K562 (cell line): Measurements from ENCODE around the gene HDLBP. TPM values are rescaled to one million over a fixed set of nuclear protein-coding genes. Genes with fewer than 3 reads are reported as not detected.

Source experiments
- ATAC-seq: fragments of 200-7000 bp; cut with Tn5 transposase; 3 replicates; pipeline ENCODE4 v1.9.1; 2020; ENCODE audit warnings: moderate library complexity
- BruUV-seq: library from RNA; stranded (reverse); fragments of 400-500 nt; replicated peaks from 2 replicates; lab custom pipeline; 2021; lab: Mats Ljungman, UMichigan
- CTCF ChIA-PET: fragments of 300-600 bp; formaldehyde crosslinking; extraction: SDS; loops from one replicate; lab custom pipeline; 2021; ENCODE audit warnings: low intra/inter-chr PET ratio; lab: Yijun Ruan, JAX
- POLR2A ChIA-PET: fragments of 300-600, 350-650 bp; sonication (Branson Sonifier 250); formaldehyde crosslinking; extraction: SDS; loops from one replicate; lab custom pipeline; 2021; ENCODE audit warnings: antibody characterized with exemption, inconsistent platforms; lab: Yijun Ruan, JAX
- DNase-seq, 4 experiments: peaks; one replicate each; pipeline versions ENCODE4 v3.0.0 to v3.0.0-alpha.2; 2011 to 2018; ENCODE audit warnings: low spot score in 3 of 4, mixed read lengths in 3 of 4; ENCODE audit errors: extremely low read depth in 1 of 4
- FAIRE-seq: peaks from 2 replicates; lab custom pipeline; 2011; peaks lifted over from hg19 to GRCh38; lab: Jason Lieb, UNC
- H2AFZ ChIP-seq: 2 replicates; pipeline ENCODE4 v1.6.0; 2011; ENCODE audit warnings: low read depth, low read length, control low read depth, inconsistent platforms
- H3K27ac ChIP-seq: fragments of 200-600 bp; 3 replicates; pipeline ENCODE4 v1.8.0; 2011; ENCODE audit warnings: low read depth, mild to moderate bottlenecking, control low read depth, inconsistent platforms, low read length, moderate library complexity, mixed read lengths; ENCODE audit errors: extremely low read depth
- H3K27me3 ChIP-seq, 2 experiments: fragments of 300-600 bp in 1 of 2; 2 replicates in 1 of 2; 3 replicates in 1 of 2; pipeline versions ENCODE4 v1.6.0 to v1.8.0; 2011; ENCODE audit warnings: inconsistent platforms in 2 of 2, low read length in 2 of 2, mild to moderate bottlenecking in 1 of 2, mixed read lengths in 1 of 2, moderate library complexity in 1 of 2; ENCODE audit not compliant: control insufficient read depth in 2 of 2, insufficient read depth in 2 of 2
- H3K36me3 ChIP-seq: fragments of 300-600 bp; 3 replicates; pipeline ENCODE4 v1.8.0; 2011; ENCODE audit warnings: mild to moderate bottlenecking, low read length, inconsistent platforms; ENCODE audit not compliant: control insufficient read depth, insufficient read depth
- H3K4me1 ChIP-seq, 2 experiments: fragments of 200-600 bp in 1 of 2; replicated peaks in 1 of 2; 2 replicates in 1 of 2; 3 replicates in 1 of 2; pipeline versions ENCODE4 v1.5.1 to v1.8.0; 2011; ENCODE audit warnings: inconsistent platforms in 2 of 2, low read length in 2 of 2, mild to moderate bottlenecking in 1 of 2, mixed read lengths in 1 of 2, moderate library complexity in 1 of 2; ENCODE audit not compliant: control insufficient read depth in 2 of 2, insufficient read depth in 2 of 2
- H3K4me2 ChIP-seq: 2 replicates; pipeline ENCODE4 v1.6.1; 2011; ENCODE audit warnings: low read length, control low read depth, inconsistent platforms, mixed read lengths; ENCODE audit not compliant: insufficient read depth
- H3K4me3 ChIP-seq: fragments of 200-600 bp; sonication (generic), shearing (Covaris generic); 2 replicates; pipeline ENCODE4 v1.5.1; 2016; ENCODE audit warnings: control low read depth, inconsistent platforms
- H3K79me2 ChIP-seq: fragments of 200-600 bp; 3 replicates; pipeline ENCODE4 v1.8.0; 2011; ENCODE audit warnings: low read length, inconsistent platforms; ENCODE audit not compliant: control insufficient read depth, insufficient read depth
- H3K9ac ChIP-seq, 2 experiments: 2 replicates each; pipeline versions ENCODE4 v1.6.0 to v1.6.1; 2011; ENCODE audit warnings: low read depth in 2 of 2, low read length in 2 of 2, control low read depth in 1 of 2, inconsistent platforms in 1 of 2, mild to moderate bottlenecking in 1 of 2, mixed read lengths in 1 of 2; ENCODE audit not compliant: insufficient read depth in 1 of 2
- H3K9me1 ChIP-seq: one replicate; pipeline ENCODE4 v1.6.0; 2011; ENCODE audit warnings: inconsistent platforms, mild to moderate bottlenecking, low read length, moderate library complexity; ENCODE audit not compliant: control insufficient read depth, insufficient read depth
- H3K9me3 ChIP-seq: replicated peaks from 2 replicates; pipeline ENCODE4 v1.5.1; 2011; ENCODE audit warnings: low read depth, low read length, inconsistent platforms; ENCODE audit not compliant: control insufficient read depth, insufficient read depth
- H4K20me1 ChIP-seq: replicated peaks from 2 replicates; pipeline ENCODE4 v1.6.1; 2011; ENCODE audit warnings: low read length, inconsistent platforms, mixed read lengths; ENCODE audit not compliant: control insufficient read depth, insufficient read depth
- CCNT2 ChIP-seq: IDR thresholded peaks from 2 replicates; pipeline ENCODE4 v1.6.1; 2011; ENCODE audit warnings: borderline replicate concordance, low read depth, mild to moderate bottlenecking, moderate library complexity, mixed read lengths, low read length; ENCODE audit not compliant: insufficient read length; ENCODE audit errors: extremely low read depth
- HNRNPUL1 ChIP-seq: fragments of 200-400 bp; formaldehyde crosslinking; IDR thresholded peaks from 2 replicates; pipeline ENCODE4 v1.6.1; 2017; ENCODE audit warnings: low read length
- JUN ChIP-seq, 2 experiments: sonication (generic) in 1 of 2; formaldehyde crosslinking in 1 of 2; IDR thresholded peaks; 2 replicates each; pipeline versions ENCODE4 v1.6.1 to v1.8.0; 2012 to 2022; ENCODE audit warnings: borderline replicate concordance in 2 of 2, mild to moderate bottlenecking in 2 of 2, improper control_type of control experiment in 1 of 2, low read depth in 1 of 2, low read length in 1 of 2, missing genetic modification reagents in 1 of 2
- MTA2 ChIP-seq: fragments of 450-650 bp; IDR thresholded peaks from 2 replicates; pipeline ENCODE4 v1.6.1; 2016; ENCODE audit warnings: low read depth
- NFIX ChIP-seq: fragments of 250-450 bp; sonication (Bioruptor Pico); IDR thresholded peaks from 2 replicates; pipeline ENCODE4 v1.4.0; 2020; ENCODE audit warnings: low read depth, mild to moderate bottlenecking, moderate library complexity
- NUFIP1 ChIP-seq: fragments of 450-650 bp; IDR thresholded peaks from 2 replicates; pipeline ENCODE4 v1.6.1; 2018; ENCODE audit not compliant: partially characterized antibody
- POLR2AphosphoS2 ChIP-seq: IDR thresholded peaks from 2 replicates; pipeline ENCODE4 v1.6.1; 2012; ENCODE audit warnings: low read length, improper control_type of control experiment
- PRMT5 ChIP-seq: sonication (generic); formaldehyde crosslinking; IDR thresholded peaks from 2 replicates; pipeline ENCODE4 v1.5.0; 2020; ENCODE audit warnings: missing genetic modification reagents
- TEAD4 ChIP-seq, 2 experiments: sonication (generic) in 1 of 2; formaldehyde crosslinking in 1 of 2; IDR thresholded peaks; 2 replicates each; pipeline versions ENCODE4 v1.6.1 to v1.8.0; 2012 to 2022; ENCODE audit warnings: borderline replicate concordance in 1 of 2, inconsistent platforms in 1 of 2, low read length in 1 of 2, mild to moderate bottlenecking in 1 of 2, missing genetic modification reagents in 1 of 2
- ZBTB1 ChIP-seq: sonication (generic); formaldehyde crosslinking; IDR thresholded peaks from 2 replicates; pipeline ENCODE4 v1.8.1; 2023; ENCODE audit warnings: missing genetic modification reagents, low read depth, mild to moderate bottlenecking, borderline replicate concordance
- ZBTB17 ChIP-seq: fragments of 450-650 bp; formaldehyde crosslinking; IDR thresholded peaks from 2 replicates; pipeline ENCODE4 v1.4.0; 2020; ENCODE audit warnings: mild to moderate bottlenecking
- ZNF197 ChIP-seq: fragments of 200-800 bp; sonication (Bioruptor generic); IDR thresholded peaks from 2 replicates; pipeline ENCODE4 v1.6.1; 2016; ENCODE audit warnings: low read depth, missing genetic modification characterization, missing compliant biosample characterization
- ZNF561 ChIP-seq: fragments of 450-650 bp; formaldehyde crosslinking; conservative IDR thresholded peaks from 2 replicates; pipeline ENCODE4 v1.4.0; 2020; ENCODE audit warnings: mild to moderate bottlenecking, moderate library complexity
- WGBS: fragments of 100-300 bp; shearing (Covaris generic); methylation state at CpG from one replicate; pipeline ENCODE4 v1.1.6; 2016; ENCODE audit warnings: low coverage, mixed read lengths; ENCODE audit not compliant: insufficient coverage; ENCODE audit errors: missing lambda C conversion rate; 5-methylcytosine and 5-hydroxymethylcytosine counted together
- in situ Hi-C: fragments of 300-500 bp; cut with MboI; formaldehyde crosslinking; loops from 4 replicates; pipeline ENCODE4 v1.15.0; 2018; ENCODE audit warnings: inconsistent platforms, mixed read lengths
- intact Hi-C: fragments of 100-400 bp; cut with micrococcal nuclease; formaldehyde crosslinking; loops from 2 replicates; pipeline ENCODE4 v1.14.2; 2022
- polyA plus RNA-seq, 8 experiments: library from polyadenylated mRNA; depleted of rRNA in 4 of 8; stranded (reverse) in 5 of 8; unstranded in 3 of 8; fragments of >200 nt; fragmentation: Nextera tagmentation in 2 of 8; fragmentation: Illumina TruSeq in 1 of 8; extraction: Ambion mirVana in 2 of 8; extraction: Trizol in 1 of 8; gene quantifications; 2 replicates each; pipeline versions ENCODE4 v1.2.1 to v1.2.3, GENCODE V29; 2011 to 2014; ENCODE audit warnings: inconsistent platforms in 1 of 8, missing spikeins in 1 of 8
- total RNA-seq, 7 experiments: library from RNA; depleted of rRNA in 6 of 7; stranded (reverse); fragments of >200 nt in 6 of 7; fragmentation: Illumina TruSeq in 2 of 7; extraction: Trizol in 2 of 7; gene quantifications; 2 replicates each; pipeline versions ENCODE4 v1.2.1 to v1.2.3, GENCODE V29; 2011 to 2021; ENCODE audit warnings: low replicate concordance in 1 of 7
- TF ChIP-seq, protein P1 (sequence below): sonication (generic); formaldehyde crosslinking; IDR thresholded peaks from 2 replicates; pipeline ENCODE4 v1.4.0; 2020; ENCODE audit warnings: mild to moderate bottlenecking, missing genetic modification reagents
- TF ChIP-seq, protein P2 (sequence below): fragments of 450-650 bp; formaldehyde crosslinking; IDR thresholded peaks from 2 replicates; pipeline ENCODE4 v1.4.0; 2020; ENCODE audit warnings: mild to moderate bottlenecking, moderate library complexity
- TF ChIP-seq, protein P3 (sequence below): fragments of 450-650 bp; IDR thresholded peaks from 2 replicates; pipeline ENCODE4 v1.6.1; 2016; ENCODE audit warnings: low read depth, mild to moderate bottlenecking, moderate library complexity

HDLBP gene
- total and polyA plus RNA-seq, 9 of the 15 experiments (the other 6 are each of a cell fraction or from before 2014, with no cell fraction given) = 24.4 to 378 (median 146) TPM

DNA sequence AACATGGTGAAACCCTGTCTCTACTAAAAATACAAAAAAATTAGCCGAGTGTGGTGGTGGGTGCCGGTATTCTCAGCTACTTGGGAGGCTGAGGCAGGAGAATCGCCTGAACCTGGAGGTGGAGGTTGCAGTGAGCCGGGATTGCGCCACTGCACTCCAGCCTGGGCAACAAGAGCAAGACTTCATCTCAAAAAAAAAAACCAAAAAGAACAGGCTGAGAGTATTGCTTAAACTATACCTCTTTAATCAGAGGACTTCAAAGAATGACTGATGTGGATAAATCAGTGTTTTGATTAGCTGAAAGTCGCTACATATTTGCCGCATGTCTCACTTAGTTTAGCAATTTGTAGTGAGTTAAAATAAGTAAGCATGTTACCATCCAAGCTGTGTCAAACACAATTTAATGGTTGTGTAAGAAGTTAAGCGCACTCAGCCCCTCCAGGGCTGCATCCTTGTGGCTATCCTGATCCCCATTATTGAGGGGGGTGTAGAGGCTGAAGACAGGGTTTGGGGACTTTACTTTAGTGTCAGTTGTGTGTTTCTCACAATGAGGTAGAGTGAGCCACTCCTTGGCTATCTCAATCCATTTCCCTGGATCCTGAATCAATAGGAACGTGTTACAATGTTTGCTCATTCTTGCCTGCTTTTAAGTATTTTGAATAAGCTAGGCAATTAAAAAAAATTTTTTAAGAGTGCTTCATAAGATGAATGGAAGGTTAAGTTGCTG lies 29.6 kb upstream of the HDLBP start:
- ATAC-seq = no peak
- POLR2A ChIA-PET = no interaction called here
- no TSS peak for BruUV-seq
- Histone ChIP-seq H3K4me3 (no peak overlapping the region), H3K9me3 (no peaks in the 10 kb centered on the region), H3K4me1 (no peaks in the 10 kb centered on the region), H3K9ac (no peak overlapping the region), H2AFZ (no peak overlapping the region), H3K4me2 (no peak overlapping the region), H3K79me2 (no peaks in the 10 kb centered on the region), H4K20me1 (no peaks in the 10 kb centered on the region), H3K27ac (no peak overlapping the region), H3K36me3 (peaks cover 85% of the 10 kb centered on the region; the same call in 2 of the 3 replicates), H3K9me1 (no peaks in the 10 kb centered on the region), H3K27me3 (no peaks in the 10 kb centered on the region)
- in situ Hi-C loops = no loop called here
- FAIRE-seq = no peak
- WGBS = 84% methylated on average over 6 of the region's 9 CpGs
- CTCF ChIA-PET = no interaction called here
- intact Hi-C loops = no loop called here
- no peak for DNase-seq
- no peak for TF ChIP-seq PRMT5 (CRISPR knock-in tag)
- TF ChIP-seq, protein P1, sequence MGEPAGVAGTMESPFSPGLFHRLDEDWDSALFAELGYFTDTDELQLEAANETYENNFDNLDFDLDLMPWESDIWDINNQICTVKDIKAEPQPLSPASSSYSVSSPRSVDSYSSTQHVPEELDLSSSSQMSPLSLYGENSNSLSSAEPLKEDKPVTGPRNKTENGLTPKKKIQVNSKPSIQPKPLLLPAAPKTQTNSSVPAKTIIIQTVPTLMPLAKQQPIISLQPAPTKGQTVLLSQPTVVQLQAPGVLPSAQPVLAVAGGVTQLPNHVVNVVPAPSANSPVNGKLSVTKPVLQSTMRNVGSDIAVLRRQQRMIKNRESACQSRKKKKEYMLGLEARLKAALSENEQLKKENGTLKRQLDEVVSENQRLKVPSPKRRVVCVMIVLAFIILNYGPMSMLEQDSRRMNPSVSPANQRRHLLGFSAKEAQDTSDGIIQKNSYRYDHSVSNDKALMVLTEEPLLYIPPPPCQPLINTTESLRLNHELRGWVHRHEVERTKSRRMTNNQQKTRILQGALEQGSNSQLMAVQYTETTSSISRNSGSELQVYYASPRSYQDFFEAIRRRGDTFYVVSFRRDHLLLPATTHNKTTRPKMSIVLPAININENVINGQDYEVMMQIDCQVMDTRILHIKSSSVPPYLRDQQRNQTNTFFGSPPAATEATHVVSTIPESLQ (CRISPR knock-in tag) = no peak
- TF ChIP-seq CCNT2 = no peak
- no peak for TF ChIP-seq JUN (IDR thresholded peaks at IDR 0.05; ENCODE audit: borderline replicate concordance, low read depth, low read length)
- TF ChIP-seq JUN (CRISPR knock-in tag; IDR thresholded peaks at IDR 0.05; ENCODE audit: borderline replicate concordance) = no peak
- TF ChIP-seq NFIX = no peak
- no peak for TF ChIP-seq ZBTB17 (CRISPR knock-in tag)
- TF ChIP-seq NUFIP1 = no peak
- TF ChIP-seq ZNF561 = no peak
- no peak for TF ChIP-seq POLR2AphosphoS2
- TF ChIP-seq HNRNPUL1 = no peak
- TF ChIP-seq, protein P2, sequence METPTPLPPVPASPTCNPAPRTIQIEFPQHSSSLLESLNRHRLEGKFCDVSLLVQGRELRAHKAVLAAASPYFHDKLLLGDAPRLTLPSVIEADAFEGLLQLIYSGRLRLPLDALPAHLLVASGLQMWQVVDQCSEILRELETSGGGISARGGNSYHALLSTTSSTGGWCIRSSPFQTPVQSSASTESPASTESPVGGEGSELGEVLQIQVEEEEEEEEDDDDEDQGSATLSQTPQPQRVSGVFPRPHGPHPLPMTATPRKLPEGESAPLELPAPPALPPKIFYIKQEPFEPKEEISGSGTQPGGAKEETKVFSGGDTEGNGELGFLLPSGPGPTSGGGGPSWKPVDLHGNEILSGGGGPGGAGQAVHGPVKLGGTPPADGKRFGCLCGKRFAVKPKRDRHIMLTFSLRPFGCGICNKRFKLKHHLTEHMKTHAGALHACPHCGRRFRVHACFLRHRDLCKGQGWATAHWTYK (CRISPR knock-in tag) = no peak
- TF ChIP-seq ZNF197 (CRISPR knock-in tag) = no peak
- TF ChIP-seq TEAD4 (IDR thresholded peaks at IDR 0.05; ENCODE audit: low read length) = no peak
- no peak for TF ChIP-seq TEAD4 (CRISPR knock-in tag; IDR thresholded peaks at IDR 0.05; ENCODE audit: borderline replicate concordance)
- TF ChIP-seq, protein P3, sequence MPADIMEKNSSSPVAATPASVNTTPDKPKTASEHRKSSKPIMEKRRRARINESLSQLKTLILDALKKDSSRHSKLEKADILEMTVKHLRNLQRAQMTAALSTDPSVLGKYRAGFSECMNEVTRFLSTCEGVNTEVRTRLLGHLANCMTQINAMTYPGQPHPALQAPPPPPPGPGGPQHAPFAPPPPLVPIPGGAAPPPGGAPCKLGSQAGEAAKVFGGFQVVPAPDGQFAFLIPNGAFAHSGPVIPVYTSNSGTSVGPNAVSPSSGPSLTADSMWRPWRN = no peak
- TF ChIP-seq ZBTB1 (CRISPR knock-in tag) = no peak
- no peak for TF ChIP-seq MTA2
